GM23248 (cell line): ENCODE results near the gene ENTPD8. TPM values are rescaled to one million over a fixed set of nuclear protein-coding genes. Genes with fewer than 3 reads are reported as not detected.

ENCODE experiments used
- DNase-seq: peaks from one replicate; pipeline ENCODE4 v3.0.0-alpha.2; 2015
- H2AFZ ChIP-seq: fragments of 200-600 bp; sonication (generic); 2 replicates; pipeline ENCODE4 v1.6.1; 2016; ENCODE audit warnings: antibody characterized with exemption
- H3F3A ChIP-seq: fragments of 200-600 bp; sonication (generic); 2 replicates; pipeline ENCODE4 v1.6.1; 2016; ENCODE audit warnings: mild to moderate bottlenecking, antibody characterized with exemption, mixed run types; ENCODE audit not compliant: insufficient read depth
- H3K27ac ChIP-seq: fragments of 200-600 bp; sonication (generic); 2 replicates; pipeline ENCODE4 v1.5.1; 2016; ENCODE audit warnings: mild to moderate bottlenecking
- H3K27me3 ChIP-seq: fragments of 200-600 bp; sonication (generic); replicated peaks from 2 replicates; pipeline ENCODE4 v1.6.1; 2016; ENCODE audit warnings: mild to moderate bottlenecking; ENCODE audit not compliant: insufficient read depth
- H3K36me3 ChIP-seq: fragments of 200-600 bp; sonication (generic); 2 replicates; pipeline ENCODE4 v1.6.1; 2016; ENCODE audit warnings: low read depth, mild to moderate bottlenecking
- H3K4me1 ChIP-seq: fragments of 200-600 bp; sonication (generic); 2 replicates; pipeline ENCODE4 v1.6.1; 2016; ENCODE audit warnings: mild to moderate bottlenecking; ENCODE audit not compliant: insufficient read depth
- H3K4me2 ChIP-seq: fragments of 200-600 bp; sonication (generic); one replicate; pipeline ENCODE4 v1.6.1; 2016; ENCODE audit warnings: mild to moderate bottlenecking; ENCODE audit not compliant: unreplicated experiment
- H3K4me3 ChIP-seq: fragments of 200-600 bp; sonication (generic); 2 replicates; pipeline ENCODE4 v1.5.1; 2016; ENCODE audit warnings: mild to moderate bottlenecking
- H3K79me2 ChIP-seq: fragments of 200-600 bp; sonication (generic); 2 replicates; pipeline ENCODE4 v1.6.1; 2016; ENCODE audit warnings: mild to moderate bottlenecking; ENCODE audit not compliant: insufficient read depth
- H3K9ac ChIP-seq: fragments of 200-600 bp; sonication (generic); 2 replicates; pipeline ENCODE4 v1.6.1; 2016; ENCODE audit warnings: mild to moderate bottlenecking
- H3K9me2 ChIP-seq: fragments of 200-600 bp; sonication (generic); 2 replicates; pipeline ENCODE4 v1.6.1; 2016; ENCODE audit warnings: mixed run types, mild to moderate bottlenecking, moderate library complexity; ENCODE audit not compliant: insufficient read depth
- H3K9me3 ChIP-seq: fragments of 200-600 bp; sonication (generic); one replicate; pipeline ENCODE4 v1.6.1; 2017; ENCODE audit warnings: low read depth
- H4K20me1 ChIP-seq: fragments of 200-600 bp; sonication (generic); 2 replicates; pipeline ENCODE4 v1.6.0; 2016; ENCODE audit not compliant: insufficient read depth
- EZH2 ChIP-seq: fragments of 200-600 bp; sonication (generic); IDR thresholded peaks from 2 replicates; pipeline ENCODE4 v1.6.1; 2018; ENCODE audit warnings: antibody characterized with exemption, mild to moderate bottlenecking; ENCODE audit not compliant: insufficient read depth, poor library complexity, severe bottlenecking
- EZH2phosphoT487 ChIP-seq: fragments of 200-600 bp; sonication (generic); IDR thresholded peaks from 2 replicates; pipeline ENCODE4 v1.6.1; 2018; ENCODE audit warnings: antibody characterized with exemption, moderate library complexity, mild to moderate bottlenecking, low read depth; ENCODE audit not compliant: insufficient read depth
- WGBS, 2 experiments: methylation state at CpG; one replicate each; pipeline ENCODE4 v1.1.6; 2015 to 2017; ENCODE audit warnings: low lambda C conversion rate in 2 of 2, low coverage in 1 of 2; ENCODE audit errors: missing lambda C conversion rate in 2 of 2; 5-methylcytosine and 5-hydroxymethylcytosine counted together
- in situ Hi-C: fragments of 300-500 bp; cut with MboI; formaldehyde crosslinking; loops from 2 replicates; pipeline ENCODE4 v1.15.0; 2020
- polyA plus RNA-seq: library from polyadenylated mRNA; unstranded; fragments of >200 nt; fragmentation: Nextera tagmentation; extraction: Ambion mirVana; gene quantifications from 2 replicates; pipeline ENCODE4 v1.2.1, GENCODE V29; 2016
- total RNA-seq: library from RNA; depleted of rRNA; stranded (reverse); fragments of >200 nt; shearing (Covaris generic); gene quantifications from 2 replicates; pipeline ENCODE4 v1.2.3, GENCODE V29; 2014

Gene ENTPD8
- total and polyA plus RNA-seq, 2 experiments from 2014 or later: not detected

DNA sequence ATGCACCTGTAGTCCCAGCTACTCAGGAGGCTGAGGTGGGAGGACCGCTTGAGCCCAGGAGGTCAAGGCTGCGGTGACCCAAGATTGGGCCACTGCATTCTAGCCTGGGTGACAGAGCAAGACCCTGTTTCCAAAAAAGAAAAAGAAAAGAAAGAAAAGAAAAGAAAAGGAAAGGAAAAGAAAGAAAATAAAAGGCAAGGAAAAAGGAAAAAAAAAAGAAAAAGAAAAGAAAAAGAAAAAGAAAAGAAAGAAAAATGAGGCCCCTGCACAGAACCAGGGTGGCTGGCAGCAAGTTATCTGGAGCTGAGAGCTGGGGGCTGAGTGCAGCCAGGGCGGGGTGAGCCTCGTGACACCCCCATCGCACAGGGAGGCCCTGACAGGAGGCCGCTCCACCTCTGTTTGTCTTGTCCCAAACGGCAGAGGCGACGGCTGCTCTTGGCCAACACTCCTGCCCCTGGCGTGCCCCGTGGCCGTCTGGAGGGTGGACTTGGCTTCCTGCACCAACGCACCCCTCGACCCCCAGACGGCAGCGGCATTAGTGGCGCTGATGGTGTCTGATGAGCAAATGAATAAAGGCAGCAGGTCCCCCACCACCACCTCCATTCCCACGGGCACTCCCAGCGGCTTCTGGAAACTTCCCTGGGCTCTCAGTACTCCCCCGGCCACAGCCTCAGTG is 34.9 kb downstream of the ENTPD8 start:
- no peaks in the 10 kb centered on the region for H3K9me2 ChIP-seq
- 0 out of 2 replicates have a peak overlapping the region, but pooled peaks have one; percentile 82 for H2AFZ ChIP-seq
- H3K27me3 ChIP-seq: no peaks in the 10 kb centered on the region
- H3K9ac ChIP-seq: peak overlapping the region; percentile 74; the same call in 1 of the 2 replicates
- no peaks in the 10 kb centered on the region for H3F3A ChIP-seq
- H3K4me2 ChIP-seq: peak overlapping the region; percentile 86
- H3K4me3 ChIP-seq: 0 out of 2 replicates have a peak overlapping the region, but pooled peaks have one; percentile 62
- in situ Hi-C loops: loop anchor here (10.0 to 25.0 kb wide), 2 partner anchors 111 to 294 kb away; partner anchors contain the start of gene DPP7
- H3K27ac ChIP-seq: no peak overlapping the region
- no peaks in the 10 kb centered on the region for H3K9me3 ChIP-seq
- WGBS, 2 experiments: 38 to 42% methylated on average over 17 to 20 of the region's 20 CpGs
- 0 out of 2 replicates have a peak, but pooled peaks cover 3% of the 10 kb centered on the region for H3K4me1 ChIP-seq
- no peaks in the 10 kb centered on the region for H4K20me1 ChIP-seq
- no peak for DNase-seq
- TF ChIP-seq EZH2 (no peak), EZH2phosphoT487 (no peak)
- H3K36me3 ChIP-seq: no peaks in the 10 kb centered on the region
- H3K79me2 ChIP-seq: no peaks in the 10 kb centered on the region

GRCh38 chr9:137405677-137406081 is 35.5 kb downstream of the ENTPD8 start:
- Histone ChIP-seq H3K9me2 (no peaks in the 10 kb centered on the region), H3K27me3 (no peaks in the 10 kb centered on the region), H3K4me2 (no peak overlapping the region), H3K9ac (no peak overlapping the region), H3K79me2 (no peaks in the 10 kb centered on the region), H3K9me3 (no peaks in the 10 kb centered on the region), H2AFZ (no peak overlapping the region), H3K27ac (no peak overlapping the region), H4K20me1 (no peaks in the 10 kb centered on the region), H3K4me3 (no peak overlapping the region), H3K36me3 (no peaks in the 10 kb centered on the region), H3F3A (no peaks in the 10 kb centered on the region), H3K4me1 (0 out of 2 replicates have a peak, but pooled peaks cover 3% of the 10 kb centered on the region)
- 89 to 90% methylated on average over 11 of the region's 11 CpGs for WGBS, 2 experiments
- no peak for DNase-seq
- TF ChIP-seq EZH2 (no peak), EZH2phosphoT487 (no peak)
- in situ Hi-C loops: loop anchor here (10.0 to 25.0 kb wide), 2 partner anchors 111 to 293 kb away; partner anchors contain the start of gene DPP7

DNA sequence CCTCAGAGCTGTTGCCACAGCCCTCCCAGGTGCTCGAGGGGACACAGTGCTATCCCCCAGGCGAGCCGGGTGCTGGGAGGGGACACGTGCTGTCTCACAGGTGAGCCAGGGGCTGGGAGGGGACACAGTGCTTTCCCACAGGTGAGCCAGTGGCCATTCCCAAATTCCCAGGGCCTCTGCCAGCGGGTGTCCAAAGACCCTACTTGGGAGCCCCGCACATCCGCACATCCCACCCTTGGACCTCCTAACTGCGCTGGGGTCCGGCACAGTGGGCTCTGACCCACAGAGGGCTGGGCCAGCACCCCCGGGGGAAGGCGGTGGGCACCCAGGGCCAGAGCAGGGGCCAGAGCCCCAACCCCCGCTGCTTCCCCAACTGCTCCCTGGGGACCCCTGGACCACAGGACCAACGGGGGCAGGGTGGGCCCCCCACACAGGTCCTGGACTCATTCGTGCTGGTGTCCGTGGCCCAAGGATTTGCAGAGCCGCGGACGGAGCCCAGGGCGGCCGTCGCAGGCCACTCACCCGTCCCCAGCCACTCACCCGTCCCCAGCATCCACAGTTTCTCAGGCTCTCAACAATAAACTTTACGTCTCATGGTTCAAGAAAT is 36.1 kb downstream of the ENTPD8 start:
- no peak for DNase-seq
- H3K36me3 ChIP-seq: no peaks in the 10 kb centered on the region
- H3K9ac ChIP-seq: no peak overlapping the region
- 0 out of 2 replicates have a peak, but pooled peaks cover 3% of the 10 kb centered on the region for H3K4me1 ChIP-seq
- no peak overlapping the region for H3K27ac ChIP-seq
- H3K27me3 ChIP-seq: no peaks in the 10 kb centered on the region
- H3K9me3 ChIP-seq: no peaks in the 10 kb centered on the region
- TF ChIP-seq EZH2 (no peak), EZH2phosphoT487 (no peak)
- 96 to 99% methylated on average over 15 to 23 of the region's 24 CpGs for WGBS, 2 experiments
- H3K79me2 ChIP-seq: no peaks in the 10 kb centered on the region
- H3K4me3 ChIP-seq: no peak overlapping the region
- no peaks in the 10 kb centered on the region for H3F3A ChIP-seq
- in situ Hi-C loops: loop anchor here (10.0 to 25.0 kb wide), 2 partner anchors 110 to 293 kb away; partner anchors contain the start of gene DPP7
- no peak overlapping the region for H2AFZ ChIP-seq
- H3K9me2 ChIP-seq: no peaks in the 10 kb centered on the region
- H4K20me1 ChIP-seq: no peaks in the 10 kb centered on the region
- H3K4me2 ChIP-seq: no peak overlapping the region

GRCh38 chr9:137403269-137403668 is 37.9 kb downstream of the ENTPD8 start:
- in situ Hi-C loops: loop anchor here (10.0 to 25.0 kb wide), 2 partner anchors 108 to 291 kb away; partner anchors contain the start of gene DPP7
- DNase-seq: no peak
- Histone ChIP-seq H4K20me1 (no peaks in the 10 kb centered on the region), H3K4me2 (no peak overlapping the region), H3K4me1 (0 out of 2 replicates have a peak, but pooled peaks cover 3% of the 10 kb centered on the region), H3K4me3 (no peak overlapping the region), H3K9ac (no peak overlapping the region), H3K27me3 (no peaks in the 10 kb centered on the region), H3K27ac (no peak overlapping the region), H2AFZ (no peak overlapping the region), H3K9me3 (no peaks in the 10 kb centered on the region), H3K36me3 (no peaks in the 10 kb centered on the region), H3K9me2 (no peaks in the 10 kb centered on the region), H3K79me2 (no peaks in the 10 kb centered on the region), H3F3A (no peaks in the 10 kb centered on the region)
- no peak for TF ChIP-seq EZH2
- no peak for TF ChIP-seq EZH2phosphoT487
- 87 to 91% methylated on average over 13 to 15 of the region's 15 CpGs for WGBS, 2 experiments
